Spleen (tissue), 7 donors: Measurements from ENCODE around the gene SPATA3.

Experiments
- POLR2A ChIP-seq, 3 donors: fragments of 450-650 bp; IDR thresholded peaks; one replicate each; pipeline ENCODE4 v1.5.1; 2017; ENCODE audit warnings: antibody characterized with exemption in 3 of 3, mild to moderate bottlenecking in 1 of 3
- POLR2AphosphoS5 ChIP-seq, 3 donors: sonication (generic); formaldehyde crosslinking; IDR thresholded peaks; one replicate each; pipeline ENCODE4 v1.5.1; 2017; ENCODE audit warnings: antibody characterized with exemption in 3 of 3
- TF ChIP-seq, protein P1 (sequence below), 11 experiments: fragments of 200-600 bp in 7 of 11; fragments of 450-650 bp in 4 of 11; sonication (generic) in 4 of 11; IDR thresholded peaks in 8 of 11; conservative IDR thresholded peaks in 3 of 11; 1 replicate in 7 of 11; 2 replicates in 4 of 11; pipeline versions ENCODE4 v1.4.0 to v1.8.0; 2016 to 2021; ENCODE audit warnings: antibody characterized with exemption in 11 of 11, inconsistent platforms in 4 of 11, mild to moderate bottlenecking in 1 of 11
- donor health status: DM: no; HTN: no; CAD: no; lungs with moderate emphysema.
- donor health status: DM: no; HTN: no; CAD: no.
- donor health status: DM: no; HTN: no; CAD: no.

DNA sequence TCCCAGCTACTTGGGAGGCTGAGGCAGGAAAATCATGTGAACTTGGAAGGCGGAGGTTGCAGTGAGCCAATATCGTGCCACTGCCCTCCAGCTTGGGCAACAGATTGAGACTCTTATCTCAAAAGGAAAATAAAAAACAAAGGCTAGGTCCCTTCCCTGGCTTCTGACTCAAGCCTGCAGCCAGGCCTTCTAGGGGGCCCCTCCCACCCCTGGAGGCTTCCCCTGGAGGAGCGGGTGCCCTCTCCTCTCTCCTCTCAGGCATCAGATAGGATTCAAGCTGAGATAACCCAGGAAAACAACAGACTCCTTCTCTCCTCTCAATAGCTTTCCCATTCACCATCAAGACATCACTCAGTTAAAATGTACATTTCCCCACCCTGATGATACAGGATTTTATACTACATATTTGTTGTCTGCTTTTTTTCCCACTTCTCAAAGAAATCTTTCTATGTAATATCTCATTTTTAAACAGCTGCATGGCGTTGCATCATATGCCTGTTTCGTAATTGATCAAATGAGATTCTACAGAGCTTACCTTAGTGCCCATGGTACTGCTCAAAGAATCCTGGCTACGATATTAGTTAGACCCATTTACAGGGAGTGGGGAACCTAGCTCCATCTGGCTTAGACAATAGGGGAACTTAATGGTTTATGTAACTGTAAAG lies 20.8 kb downstream of the SPATA3 start:
- TF ChIP-seq, protein P1, sequence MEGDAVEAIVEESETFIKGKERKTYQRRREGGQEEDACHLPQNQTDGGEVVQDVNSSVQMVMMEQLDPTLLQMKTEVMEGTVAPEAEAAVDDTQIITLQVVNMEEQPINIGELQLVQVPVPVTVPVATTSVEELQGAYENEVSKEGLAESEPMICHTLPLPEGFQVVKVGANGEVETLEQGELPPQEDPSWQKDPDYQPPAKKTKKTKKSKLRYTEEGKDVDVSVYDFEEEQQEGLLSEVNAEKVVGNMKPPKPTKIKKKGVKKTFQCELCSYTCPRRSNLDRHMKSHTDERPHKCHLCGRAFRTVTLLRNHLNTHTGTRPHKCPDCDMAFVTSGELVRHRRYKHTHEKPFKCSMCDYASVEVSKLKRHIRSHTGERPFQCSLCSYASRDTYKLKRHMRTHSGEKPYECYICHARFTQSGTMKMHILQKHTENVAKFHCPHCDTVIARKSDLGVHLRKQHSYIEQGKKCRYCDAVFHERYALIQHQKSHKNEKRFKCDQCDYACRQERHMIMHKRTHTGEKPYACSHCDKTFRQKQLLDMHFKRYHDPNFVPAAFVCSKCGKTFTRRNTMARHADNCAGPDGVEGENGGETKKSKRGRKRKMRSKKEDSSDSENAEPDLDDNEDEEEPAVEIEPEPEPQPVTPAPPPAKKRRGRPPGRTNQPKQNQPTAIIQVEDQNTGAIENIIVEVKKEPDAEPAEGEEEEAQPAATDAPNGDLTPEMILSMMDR (IDR thresholded peaks at IDR 0.05 in 8 of 11, conservative IDR thresholded peaks at IDR 0.05 in 3 of 11): no peak
- no peak for TF ChIP-seq POLR2A (IDR thresholded peaks at IDR 0.05)
- TF ChIP-seq POLR2AphosphoS5 (IDR thresholded peaks at IDR 0.05): no peak
